BJ (cell line): Measurements from ENCODE around the gene SFT2D1. TPM values are rescaled to one million over a fixed set of nuclear protein-coding genes. Genes with fewer than 3 reads are reported as not detected.

ENCODE experiments used
- CTCF ChIA-PET: fragments of 350-600 bp; formaldehyde crosslinking; extraction: SDS; loops from one replicate; lab custom pipeline; 2021; ENCODE audit warnings: antibody characterized with exemption, inconsistent platforms; lab: Yijun Ruan, JAX
- POLR2A ChIA-PET: fragments of 300-600 bp; sonication (Branson Sonifier 250); formaldehyde crosslinking; extraction: SDS; loops from one replicate; lab custom pipeline; 2021; ENCODE audit warnings: antibody characterized with exemption; lab: Charles Lee
- DNase-seq: peaks from one replicate; pipeline ENCODE4 v3.0.0-alpha.2; 2011; ENCODE audit warnings: low read depth
- H3K27me3 ChIP-seq: 2 replicates; pipeline ENCODE4 v1.6.0; 2011; ENCODE audit warnings: low read length; ENCODE audit not compliant: control insufficient read depth, insufficient read depth
- H3K36me3 ChIP-seq: 2 replicates; pipeline ENCODE4 v1.5.1; 2011; ENCODE audit warnings: low read length; ENCODE audit not compliant: control insufficient read depth, insufficient read depth
- H3K4me3 ChIP-seq: 2 replicates; pipeline ENCODE4 v1.5.1; 2011; ENCODE audit warnings: low read depth, mild to moderate bottlenecking, control low read depth, low read length
- polyA plus RNA-seq: library from polyadenylated mRNA; depleted of rRNA; stranded (reverse); fragments of >200 nt; gene quantifications from 2 replicates; pipeline ENCODE4 v1.2.3, GENCODE V29; 2011
- TF ChIP-seq, protein P1 (sequence below): IDR thresholded peaks from 2 replicates; pipeline ENCODE4 v1.5.1; 2011; ENCODE audit warnings: low read depth, mild to moderate bottlenecking, control low read depth, inconsistent platforms, low read length, moderate library complexity; ENCODE audit not compliant: insufficient read depth

The SFT2D1 gene
- polyA plus RNA-seq, 1 experiment = 24.9 TPM

DNA sequence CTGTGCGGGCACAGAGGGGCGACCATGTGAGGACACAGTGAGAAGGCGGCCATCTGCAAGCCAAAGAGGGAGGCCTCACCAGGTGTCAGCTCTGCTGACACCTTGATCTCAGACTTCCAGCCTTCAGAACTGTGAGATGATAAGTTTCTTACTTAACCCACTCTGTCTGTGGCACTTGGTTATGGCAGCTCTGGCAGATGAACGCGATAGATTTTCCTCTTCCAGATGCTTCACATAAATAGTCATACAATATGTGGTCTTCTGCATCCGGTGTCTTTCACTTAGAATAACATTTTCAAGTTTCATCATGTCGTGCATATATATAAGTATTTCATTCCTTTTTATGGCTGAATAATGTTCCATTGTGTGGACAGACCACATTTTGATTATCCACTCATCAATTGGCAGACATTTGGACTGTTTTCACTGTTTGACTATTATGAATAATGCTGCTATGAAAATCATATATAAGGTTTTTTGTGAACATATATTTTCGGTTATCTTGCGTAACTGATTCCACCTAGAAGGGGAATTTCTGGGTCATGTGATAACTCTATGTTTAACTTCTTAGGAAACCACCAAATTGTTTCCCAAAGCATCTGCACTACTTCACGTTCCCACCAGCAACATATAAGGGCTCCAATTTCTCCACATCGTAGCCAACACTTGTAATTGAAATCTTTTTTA is 64.3 kb downstream of the SFT2D1 start:
- Histone ChIP-seq H3K27me3 (peaks cover 3% of the 10 kb centered on the region; the same call in 1 of the 2 replicates), H3K4me3 (no peak overlapping the region), H3K36me3 (no peaks in the 10 kb centered on the region)
- no peak for DNase-seq
- ChIA-PET CTCF (interaction anchor here (1.5 to 2.5 kb wide), 2 partner anchors 9 to 123 kb away, joined by 4 to 34 read pairs; no protein-coding TSS in a partner anchor), POLR2A (no interaction called here)
- TF ChIP-seq, protein P1, sequence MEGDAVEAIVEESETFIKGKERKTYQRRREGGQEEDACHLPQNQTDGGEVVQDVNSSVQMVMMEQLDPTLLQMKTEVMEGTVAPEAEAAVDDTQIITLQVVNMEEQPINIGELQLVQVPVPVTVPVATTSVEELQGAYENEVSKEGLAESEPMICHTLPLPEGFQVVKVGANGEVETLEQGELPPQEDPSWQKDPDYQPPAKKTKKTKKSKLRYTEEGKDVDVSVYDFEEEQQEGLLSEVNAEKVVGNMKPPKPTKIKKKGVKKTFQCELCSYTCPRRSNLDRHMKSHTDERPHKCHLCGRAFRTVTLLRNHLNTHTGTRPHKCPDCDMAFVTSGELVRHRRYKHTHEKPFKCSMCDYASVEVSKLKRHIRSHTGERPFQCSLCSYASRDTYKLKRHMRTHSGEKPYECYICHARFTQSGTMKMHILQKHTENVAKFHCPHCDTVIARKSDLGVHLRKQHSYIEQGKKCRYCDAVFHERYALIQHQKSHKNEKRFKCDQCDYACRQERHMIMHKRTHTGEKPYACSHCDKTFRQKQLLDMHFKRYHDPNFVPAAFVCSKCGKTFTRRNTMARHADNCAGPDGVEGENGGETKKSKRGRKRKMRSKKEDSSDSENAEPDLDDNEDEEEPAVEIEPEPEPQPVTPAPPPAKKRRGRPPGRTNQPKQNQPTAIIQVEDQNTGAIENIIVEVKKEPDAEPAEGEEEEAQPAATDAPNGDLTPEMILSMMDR = no peak

DNA sequence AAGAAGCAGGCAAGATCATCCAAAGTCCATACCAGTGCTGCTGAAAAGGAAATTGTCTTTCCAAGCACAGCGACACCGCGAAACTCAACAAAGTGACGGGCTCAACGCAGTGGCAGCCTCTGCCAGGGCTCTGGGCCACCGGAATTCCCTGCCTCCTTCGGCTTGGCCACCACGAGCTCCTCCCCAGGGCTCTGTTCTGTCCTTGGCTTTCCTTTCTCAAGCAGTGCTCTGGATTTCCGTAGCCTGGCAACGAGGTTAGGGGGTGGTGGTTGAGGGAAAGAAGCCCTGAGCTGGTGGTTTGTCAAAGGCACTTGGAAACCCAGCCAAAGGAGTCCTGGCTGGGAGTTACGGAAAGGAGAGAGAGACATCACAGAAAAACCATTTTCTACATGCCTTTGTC is 65.3 kb downstream of the SFT2D1 start:
- peaks cover 3% of the 10 kb centered on the region; the same call in 1 of the 2 replicates for H3K27me3 ChIP-seq
- no peak overlapping the region for H3K4me3 ChIP-seq
- DNase-seq = no peak
- TF ChIP-seq, protein P1 = no peak
- H3K36me3 ChIP-seq = no peaks in the 10 kb centered on the region
- ChIA-PET CTCF (interaction anchor here (0.8 to 2.5 kb wide), 5 partner anchors 8 to 127 kb away, joined by 4 to 34 read pairs (median 4); no protein-coding TSS in a partner anchor), POLR2A (no interaction called here)

DNA sequence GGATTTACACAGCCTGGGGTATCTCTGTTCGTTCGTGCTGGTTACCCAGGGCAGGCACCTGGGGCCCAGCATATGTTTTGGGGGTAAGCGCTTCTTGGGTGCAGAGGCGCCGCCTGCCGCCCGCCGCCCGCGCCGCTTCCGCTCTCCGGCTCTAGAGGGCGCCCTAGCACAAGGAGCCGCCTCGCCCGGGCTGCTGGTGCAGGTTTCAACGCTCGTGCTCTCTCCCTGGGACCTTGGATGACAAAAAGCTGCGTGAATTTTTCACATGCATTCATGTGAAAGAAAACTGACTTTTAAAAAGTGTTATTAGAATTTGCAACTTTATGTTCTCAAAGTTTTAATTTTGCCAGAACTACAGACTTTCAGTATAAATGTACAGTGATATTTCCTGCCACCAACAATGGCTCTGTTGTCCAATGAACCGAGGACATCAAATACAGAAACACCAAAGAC is 66.6 kb downstream of the SFT2D1 start:
- TF ChIP-seq, protein P1 = peak; percentile 99
- no peaks in the 10 kb centered on the region; the same call in 1 of the 2 replicates for H3K27me3 ChIP-seq
- POLR2A ChIA-PET = interaction anchor here (0.6 kb wide), 1 partner anchor 72 kb away, joined by 5 read pairs; no protein-coding TSS in a partner anchor
- H3K4me3 ChIP-seq = no peak overlapping the region
- no peak for DNase-seq
- H3K36me3 ChIP-seq = no peaks in the 10 kb centered on the region
- CTCF ChIA-PET = interaction anchor here (0.7 to 2.5 kb wide), 5 partner anchors 16 to 129 kb away, joined by 3 to 34 read pairs (median 5); no protein-coding TSS in a partner anchor

DNA sequence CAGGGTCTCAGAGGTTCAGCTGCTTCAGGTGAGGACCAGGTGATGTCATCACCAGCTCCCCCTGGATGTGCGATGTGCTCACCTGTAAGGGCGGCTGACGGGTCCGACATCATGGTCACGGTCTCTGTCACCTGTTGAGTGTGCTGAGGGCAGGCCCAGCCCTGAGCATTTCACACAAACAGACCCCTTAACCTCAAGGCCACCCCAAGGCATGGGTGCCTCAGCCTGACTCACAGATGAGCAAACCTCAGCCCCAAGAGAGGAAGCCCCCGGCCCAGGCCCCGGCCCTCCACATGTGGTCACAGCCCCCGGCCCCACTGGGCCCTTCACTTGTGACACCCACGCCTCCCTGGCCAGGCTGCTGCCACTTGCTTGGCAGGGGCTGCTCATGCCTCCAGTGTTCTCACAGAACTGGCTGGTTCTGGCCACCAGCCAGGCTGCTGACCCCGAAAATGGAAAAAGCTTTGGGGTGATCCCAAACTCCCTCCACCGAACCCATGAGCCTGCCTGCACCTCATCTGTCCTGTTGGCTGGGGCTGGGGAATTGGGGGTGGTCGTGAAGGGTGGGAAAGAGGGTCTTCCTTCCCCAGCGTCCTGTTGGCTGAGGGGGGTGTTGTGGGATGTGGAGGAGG is 67.5 kb downstream of the SFT2D1 start:
- TF ChIP-seq, protein P1 = no peak
- no peak for DNase-seq
- Histone ChIP-seq H3K36me3 (no peaks in the 10 kb centered on the region), H3K27me3 (no peaks in the 10 kb centered on the region; the same call in 1 of the 2 replicates), H3K4me3 (no peak overlapping the region)
- ChIA-PET CTCF (interaction anchor here (0.9 to 1.0 kb wide), 4 partner anchors 107 to 130 kb away, joined by 3 to 4 read pairs (median 3); no protein-coding TSS in a partner anchor), POLR2A (no interaction called here)

DNA sequence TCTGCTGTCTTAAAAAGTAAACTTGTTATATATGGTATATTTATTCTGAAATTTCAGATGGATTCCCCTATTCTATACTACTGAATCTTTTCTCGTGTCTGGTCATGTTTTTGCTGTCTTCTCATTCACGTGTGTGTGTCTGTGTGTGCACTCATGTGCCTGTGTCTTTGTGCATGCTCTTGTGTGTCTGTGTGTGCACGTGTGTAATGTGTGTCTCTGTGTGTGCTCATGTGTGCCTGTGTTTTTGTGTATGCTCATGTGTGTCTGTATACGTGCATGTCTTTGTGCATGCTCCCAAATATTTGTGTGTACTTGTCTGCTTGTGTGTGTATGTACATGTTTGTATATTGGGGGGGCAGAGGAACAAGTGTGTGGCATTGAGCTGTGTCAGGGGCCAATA is 68.2 kb downstream of the SFT2D1 start:
- TF ChIP-seq, protein P1 = no peak
- H3K4me3 ChIP-seq = no peak overlapping the region
- no peak for DNase-seq
- POLR2A ChIA-PET = no interaction called here
- H3K27me3 ChIP-seq = no peaks in the 10 kb centered on the region; the same call in 1 of the 2 replicates
- CTCF ChIA-PET = interaction anchor here (0.9 to 1.0 kb wide), 4 partner anchors 107 to 130 kb away, joined by 3 to 4 read pairs (median 3); no protein-coding TSS in a partner anchor
- H3K36me3 ChIP-seq = no peaks in the 10 kb centered on the region
